HG02678 (cell line): ENCODE data around the gene IL17C.
"Not testable (repeated sequence)": the region's sequence is repeated elsewhere in the genome, so short reads cannot be mapped to it uniquely, and the experiment has no call there.

ENCODE experiments used
- ATAC-seq: cut with Tn5 transposase; IDR thresholded peaks from one replicate; pipeline ENCODE4 v1.9.1; 2021; ENCODE audit warnings: mild to moderate bottlenecking, moderate library complexity; ENCODE audit not compliant: unreplicated experiment

IL17C gene

GRCh38 chr16:88609426-88609825 lies 28.9 kb upstream of the IL17C start:
- not testable (repeated sequence) for ATAC-seq

- no peak for ATAC-seq
Observed at GRCh38 chr16:88610080-88610479, 28.3 kb upstream of the IL17C start.

GRCh38 chr16:88610909-88611812 lies 27.2 kb upstream of the IL17C start:
- ATAC-seq, result no peak

- ATAC-seq, result no peak
Observed at GRCh38 chr16:88613293-88613692, 25.1 kb upstream of the IL17C start.

GRCh38 chr16:88613911-88614817 lies 24.2 kb upstream of the IL17C start:
- ATAC-seq, result no peak

GRCh38 chr16:88614818-88615580 lies 23.4 kb upstream of the IL17C start:
- no peak for ATAC-seq

- ATAC-seq, result no peak
Observed at GRCh38 chr16:88616320-88616719, 22.1 kb upstream of the IL17C start.

GRCh38 chr16:88616736-88617135 lies 21.6 kb upstream of the IL17C start:
- ATAC-seq, result no peak

- ATAC-seq, result no peak
Observed at GRCh38 chr16:88617268-88618031, 20.9 kb upstream of the IL17C start.

GRCh38 chr16:88618182-88618955 lies 20.0 kb upstream of the IL17C start:
- no peak for ATAC-seq

- no peak for ATAC-seq
Observed at GRCh38 chr16:88618956-88619667, 19.3 kb upstream of the IL17C start.

GRCh38 chr16:88619859-88620815 lies 18.2 kb upstream of the IL17C start:
- no peak for ATAC-seq

GRCh38 chr16:88622125-88622524 lies 16.2 kb upstream of the IL17C start:
- ATAC-seq, result no peak

GRCh38 chr16:88622866-88623265 lies 15.5 kb upstream of the IL17C start:
- ATAC-seq, result no peak

GRCh38 chr16:88623858-88624257 lies 14.5 kb upstream of the IL17C start:
- no peak for ATAC-seq

GRCh38 chr16:88624481-88624880 lies 13.9 kb upstream of the IL17C start:
- no peak for ATAC-seq

- ATAC-seq, result no peak
Observed at GRCh38 chr16:88624977-88625576, 13.3 kb upstream of the IL17C start.
